Measurements from ENCODE around the gene ELOVL3.
"Not testable (repeated sequence)": the region's sequence is repeated elsewhere in the genome, so short reads cannot be mapped to it uniquely, and the experiment has no call there.

ELOVL3 gene

DNA sequence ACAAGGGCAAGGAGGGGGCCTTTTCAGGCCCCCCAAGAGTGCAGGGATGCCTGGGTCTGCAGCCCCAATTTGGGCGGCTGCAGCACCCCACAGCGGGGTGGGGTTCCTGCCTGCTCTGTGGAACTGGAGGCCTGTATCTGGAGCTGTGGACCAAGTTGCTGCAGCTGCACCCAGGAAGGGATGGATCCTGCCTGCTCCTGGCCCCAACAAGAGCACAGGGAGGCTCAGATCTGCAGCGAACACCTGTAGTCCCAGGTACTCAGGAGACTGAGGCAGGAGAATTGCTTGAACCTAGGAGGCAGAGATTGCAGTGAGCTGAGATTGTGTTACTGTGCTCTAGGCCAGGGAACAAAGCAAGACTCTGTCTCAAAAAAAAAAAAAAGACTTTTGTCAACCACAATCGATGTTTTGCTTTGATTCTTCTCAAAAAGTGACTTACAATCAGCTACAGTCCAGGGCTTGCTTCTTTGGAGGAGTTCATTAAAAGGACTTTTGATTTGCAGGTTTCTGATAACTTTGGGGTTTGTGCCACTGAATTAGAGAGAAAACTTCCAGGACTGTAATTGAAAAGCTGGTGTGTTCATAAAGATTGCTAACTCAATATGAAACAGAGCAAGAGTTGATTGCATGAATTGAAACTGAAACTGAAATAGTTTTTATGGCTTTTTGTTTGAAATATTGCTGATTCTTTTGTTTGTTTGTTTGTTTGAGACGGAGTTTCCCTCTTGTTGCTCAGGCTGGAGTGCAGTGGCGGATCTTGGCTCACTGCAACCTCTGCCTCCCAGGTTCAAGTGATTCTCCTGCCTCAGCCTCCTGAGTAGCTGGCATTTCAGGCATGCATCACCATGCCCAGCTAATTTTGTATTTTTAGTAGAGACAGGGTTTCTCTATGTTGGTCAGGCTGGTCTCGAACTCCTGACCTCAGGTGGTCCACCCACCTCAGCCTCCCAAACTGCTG lies 36.9 kb upstream of the ELOVL3 start:
- not testable (repeated sequence) for H4K8ac ChIP-seq (ENCODE audit: low read depth, low read length); H3K27ac ChIP-seq (ENCODE audit: low read depth, low read length); H3K9ac ChIP-seq (ENCODE audit: low read length); H3K4me1 ChIP-seq (ENCODE audit: control insufficient read depth, low read depth, low read length); H3K79me2 ChIP-seq (ENCODE audit: control insufficient read depth, insufficient read depth, low read length); H3K36me3 ChIP-seq (ENCODE audit: control insufficient read depth, insufficient read depth, low read length); H3K56ac ChIP-seq (ENCODE audit: low read length); H2BK120ac ChIP-seq (ENCODE audit: low read depth, low read length); H3K4me3 ChIP-seq (ENCODE audit: low read length); H2BK15ac ChIP-seq (replicated peaks; ENCODE audit: low read depth); H3K79me1 ChIP-seq (ENCODE audit: low read length); DNase-seq; H3K27me3 ChIP-seq (ENCODE audit: insufficient read depth, low read length, poor library complexity); H3K4me2 ChIP-seq (ENCODE audit: low read length); H3K23ac ChIP-seq (ENCODE audit: low read length); H2BK5ac ChIP-seq (ENCODE audit: low read length); H3K18ac ChIP-seq (ENCODE audit: low read length); H3K4ac ChIP-seq (ENCODE audit: low read depth, low read length); H4K5ac ChIP-seq (ENCODE audit: low read length); H2AK5ac ChIP-seq (ENCODE audit: low read length)
- WGBS (ENCODE audit: extremely low coverage, insufficient coverage, low lambda C conversion rate): no CpG with 5 or more reads among the region's 7 CpGs

DNA sequence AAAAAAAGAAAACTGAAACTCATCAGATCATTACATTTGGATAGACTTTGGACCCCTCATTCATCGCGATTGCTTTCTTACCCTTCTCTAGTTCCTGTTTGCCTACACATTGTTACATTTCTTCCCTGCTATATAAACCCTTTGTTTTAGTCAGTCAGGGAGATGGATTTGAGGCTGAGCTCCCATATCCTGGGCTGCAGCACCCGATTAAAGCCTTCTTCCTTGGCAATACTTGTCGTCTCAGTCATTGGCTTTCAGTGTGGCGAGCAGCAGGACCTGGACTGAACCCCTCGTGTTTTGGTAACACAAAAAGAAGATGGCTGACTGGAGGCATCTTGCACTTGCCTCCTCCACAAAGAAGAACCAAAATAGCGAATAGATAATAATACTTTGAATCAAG lies 34.1 kb upstream of the ELOVL3 start:
- Histone ChIP-seq H3K79me1 (ENCODE audit: low read length) (no peaks in the 10 kb centered on the region), H4K5ac (ENCODE audit: low read length) (no peak overlapping the region), H2BK15ac (replicated peaks; ENCODE audit: low read depth) (no peak overlapping the region), H3K36me3 (ENCODE audit: control insufficient read depth, insufficient read depth, low read length) (no peaks in the 10 kb centered on the region), H2AK5ac (ENCODE audit: low read length) (no peak overlapping the region), H3K4me2 (ENCODE audit: low read length) (no peak overlapping the region), H3K27me3 (ENCODE audit: insufficient read depth, low read length, poor library complexity) (no peaks in the 10 kb centered on the region), H3K4me1 (ENCODE audit: control insufficient read depth, low read depth, low read length) (no peaks in the 10 kb centered on the region), H2BK120ac (ENCODE audit: low read depth, low read length) (no peak overlapping the region), H3K9ac (ENCODE audit: low read length) (no peak overlapping the region), H3K56ac (ENCODE audit: low read length) (no peak overlapping the region), H3K27ac (ENCODE audit: low read depth, low read length) (no peak overlapping the region), H3K4ac (ENCODE audit: low read depth, low read length) (no peak overlapping the region), H3K79me2 (ENCODE audit: control insufficient read depth, insufficient read depth, low read length) (no peaks in the 10 kb centered on the region), H2BK5ac (ENCODE audit: low read length) (no peak overlapping the region), H3K4me3 (ENCODE audit: low read length) (no peak overlapping the region), H3K23ac (ENCODE audit: low read length) (no peak overlapping the region), H3K18ac (ENCODE audit: low read length) (no peak overlapping the region), H4K8ac (ENCODE audit: low read depth, low read length) (no peak overlapping the region)
- no CpG with 5 or more reads among the region's 7 CpGs for WGBS (ENCODE audit: extremely low coverage, insufficient coverage, low lambda C conversion rate)
- DNase-seq: no peak

DNA sequence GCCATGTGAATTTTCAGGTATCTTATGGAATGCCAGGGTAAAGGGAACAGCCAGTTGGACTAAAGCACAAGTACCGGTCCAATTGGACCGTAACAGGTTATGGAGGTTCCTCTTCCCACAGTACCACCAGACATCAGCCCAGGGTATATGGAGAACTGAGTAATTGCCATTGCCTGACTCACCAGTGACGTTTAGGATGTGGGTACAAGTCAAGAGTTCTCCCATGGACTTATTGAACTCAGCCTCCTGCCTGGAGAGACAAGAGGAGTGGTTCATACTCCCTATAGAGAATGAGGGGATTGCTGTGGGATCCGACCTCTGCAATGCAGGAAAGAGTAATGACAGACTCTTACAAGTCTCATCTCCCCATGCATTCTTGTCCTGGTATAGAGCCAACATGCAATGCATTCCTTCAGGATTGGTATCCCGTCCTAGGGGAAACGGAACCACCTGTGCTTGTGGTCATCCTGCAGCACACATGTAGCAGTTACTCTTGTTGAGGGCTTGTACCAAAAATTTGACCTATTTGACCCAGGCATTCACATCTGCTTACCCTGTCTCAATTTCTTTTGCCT lies 30.7 kb upstream of the ELOVL3 start:
- Histone ChIP-seq H3K18ac (ENCODE audit: low read length) (no peak overlapping the region), H2BK15ac (replicated peaks; ENCODE audit: low read depth) (no peak overlapping the region), H3K4me2 (ENCODE audit: low read length) (no peak overlapping the region), H3K4me3 (ENCODE audit: low read length) (no peak overlapping the region), H4K8ac (ENCODE audit: low read depth, low read length) (no peak overlapping the region), H2BK120ac (ENCODE audit: low read depth, low read length) (no peak overlapping the region), H3K4me1 (ENCODE audit: control insufficient read depth, low read depth, low read length) (no peaks in the 10 kb centered on the region), H3K27ac (ENCODE audit: low read depth, low read length) (no peak overlapping the region), H2BK5ac (ENCODE audit: low read length) (no peak overlapping the region), H3K27me3 (ENCODE audit: insufficient read depth, low read length, poor library complexity) (no peaks in the 10 kb centered on the region), H3K56ac (ENCODE audit: low read length) (no peak overlapping the region), H3K23ac (ENCODE audit: low read length) (no peak overlapping the region), H3K9ac (ENCODE audit: low read length) (no peak overlapping the region), H3K79me2 (ENCODE audit: control insufficient read depth, insufficient read depth, low read length) (no peaks in the 10 kb centered on the region), H3K79me1 (ENCODE audit: low read length) (no peaks in the 10 kb centered on the region), H4K5ac (ENCODE audit: low read length) (no peak overlapping the region), H3K36me3 (ENCODE audit: control insufficient read depth, insufficient read depth, low read length) (no peaks in the 10 kb centered on the region), H3K4ac (ENCODE audit: low read depth, low read length) (no peak overlapping the region), H2AK5ac (ENCODE audit: low read length) (no peak overlapping the region)
- DNase-seq: no peak
- WGBS (ENCODE audit: extremely low coverage, insufficient coverage, low lambda C conversion rate): no CpG with 5 or more reads among the region's 6 CpGs

DNA sequence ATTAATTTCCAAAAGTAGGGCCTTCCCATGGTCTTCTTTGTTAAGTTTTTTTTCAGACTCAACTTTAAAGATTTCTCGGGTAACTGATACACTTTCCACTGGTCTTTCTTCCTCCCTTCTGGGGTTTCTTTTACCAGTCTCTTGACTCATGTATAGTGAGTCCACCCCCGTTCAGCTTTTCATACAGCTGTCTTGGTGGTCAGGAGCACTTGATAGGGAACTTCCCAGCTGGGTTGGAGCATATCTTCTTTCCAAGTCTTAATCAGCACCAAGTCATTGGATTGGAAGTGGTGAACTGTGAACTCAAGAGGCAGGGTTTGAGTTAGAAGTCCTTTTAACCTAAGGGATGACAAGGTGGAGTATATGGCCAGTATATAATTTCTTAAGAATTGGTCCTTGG lies 29.2 kb upstream of the ELOVL3 start:
- Histone ChIP-seq H2BK120ac (ENCODE audit: low read depth, low read length) (no peak overlapping the region), H3K56ac (ENCODE audit: low read length) (no peak overlapping the region), H3K27me3 (ENCODE audit: insufficient read depth, low read length, poor library complexity) (no peaks in the 10 kb centered on the region), H3K4me2 (ENCODE audit: low read length) (no peak overlapping the region), H4K5ac (ENCODE audit: low read length) (no peak overlapping the region), H2BK5ac (ENCODE audit: low read length) (no peak overlapping the region), H3K4me3 (ENCODE audit: low read length) (no peak overlapping the region), H3K79me1 (ENCODE audit: low read length) (no peaks in the 10 kb centered on the region), H4K8ac (ENCODE audit: low read depth, low read length) (no peak overlapping the region), H2BK15ac (replicated peaks; ENCODE audit: low read depth) (no peak overlapping the region), H3K36me3 (ENCODE audit: control insufficient read depth, insufficient read depth, low read length) (no peaks in the 10 kb centered on the region), H3K27ac (ENCODE audit: low read depth, low read length) (no peak overlapping the region), H3K9ac (ENCODE audit: low read length) (no peak overlapping the region), H3K79me2 (ENCODE audit: control insufficient read depth, insufficient read depth, low read length) (no peaks in the 10 kb centered on the region), H3K4ac (ENCODE audit: low read depth, low read length) (no peak overlapping the region), H3K18ac (ENCODE audit: low read length) (no peak overlapping the region), H3K23ac (ENCODE audit: low read length) (no peak overlapping the region), H3K4me1 (ENCODE audit: control insufficient read depth, low read depth, low read length) (no peaks in the 10 kb centered on the region), H2AK5ac (ENCODE audit: low read length) (no peak overlapping the region)
- DNase-seq: no peak
- WGBS (ENCODE audit: extremely low coverage, insufficient coverage, low lambda C conversion rate): no CpG with 5 or more reads among the region's 2 CpGs

DNA sequence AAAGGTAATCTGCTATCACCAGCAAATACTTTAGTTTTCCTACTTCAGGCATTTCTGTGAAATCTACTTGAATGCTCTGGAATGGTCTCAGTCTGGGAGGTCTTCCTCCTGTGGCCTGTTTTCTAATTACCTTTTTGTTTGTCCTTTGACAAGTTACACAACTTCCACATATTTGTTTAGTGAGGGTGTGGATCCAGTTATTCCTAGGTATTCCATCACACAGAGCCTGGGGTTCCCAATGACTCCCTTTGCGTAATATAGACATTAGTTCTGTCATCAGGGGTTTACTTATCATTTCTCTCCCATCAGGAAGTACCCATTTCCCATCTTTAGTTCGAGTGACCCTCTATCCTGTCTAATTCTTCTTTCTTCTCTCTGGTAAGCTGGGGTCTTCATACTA lies 28.1 kb upstream of the ELOVL3 start:
- WGBS (ENCODE audit: extremely low coverage, insufficient coverage, low lambda C conversion rate): no CpG with 5 or more reads among the region's 2 CpGs
- no peak overlapping the region for H3K4ac ChIP-seq (ENCODE audit: low read depth, low read length)

More for the DNA sequence above, 28.1 kb upstream of the ELOVL3 start:
- no peaks in the 10 kb centered on the region for H3K36me3 ChIP-seq (ENCODE audit: control insufficient read depth, insufficient read depth, low read length)
- H4K8ac ChIP-seq (ENCODE audit: low read depth, low read length): no peak overlapping the region
- no peak overlapping the region for H3K27ac ChIP-seq (ENCODE audit: low read depth, low read length)
- H3K4me2 ChIP-seq (ENCODE audit: low read length): no peak overlapping the region
- no peaks in the 10 kb centered on the region for H3K4me1 ChIP-seq (ENCODE audit: control insufficient read depth, low read depth, low read length)
- no peak overlapping the region for H3K9ac ChIP-seq (ENCODE audit: low read length)
- no peaks in the 10 kb centered on the region for H3K79me2 ChIP-seq (ENCODE audit: control insufficient read depth, insufficient read depth, low read length)
- no peak for DNase-seq
- H3K27me3 ChIP-seq (ENCODE audit: insufficient read depth, low read length, poor library complexity): no peaks in the 10 kb centered on the region
- no peak overlapping the region for H3K18ac ChIP-seq (ENCODE audit: low read length)
- no peak overlapping the region for H2BK15ac ChIP-seq (replicated peaks; ENCODE audit: low read depth)
- no peak overlapping the region for H3K4me3 ChIP-seq (ENCODE audit: low read length)
- no peak overlapping the region for H2BK5ac ChIP-seq (ENCODE audit: low read length)
- H3K79me1 ChIP-seq (ENCODE audit: low read length): no peaks in the 10 kb centered on the region
- no peak overlapping the region for H2AK5ac ChIP-seq (ENCODE audit: low read length)
- no peak overlapping the region for H3K56ac ChIP-seq (ENCODE audit: low read length)
- H2BK120ac ChIP-seq (ENCODE audit: low read depth, low read length): no peak overlapping the region
- no peak overlapping the region for H4K5ac ChIP-seq (ENCODE audit: low read length)
- H3K23ac ChIP-seq (ENCODE audit: low read length): no peak overlapping the region

Measured in mesendoderm (in vitro differentiated cells).